CD4-positive, alpha-beta T cell (primary cell): ENCODE data around the gene PDK2. TPM values are rescaled to one million over a fixed set of nuclear protein-coding genes. Genes with fewer than 3 reads are reported as not detected.

Source experiments
- ATAC-seq: fragments of 200-7000 bp; cut with Tn5 transposase; one replicate; pipeline ENCODE4 v1.10.0; 2022; ENCODE audit warnings: mild to moderate bottlenecking; ENCODE audit not compliant: poor library complexity
- CTCF ChIA-PET: fragments of 350-600 bp; sonication (Branson Sonifier 250); formaldehyde crosslinking; loops from one replicate; lab custom pipeline; 2021; ENCODE audit warnings: antibody characterized with exemption, inconsistent platforms; lab: Charles Lee
- POLR2A ChIA-PET: fragments of 350-600 bp; sonication (Branson Sonifier 250); formaldehyde crosslinking; loops from one replicate; lab custom pipeline; 2021; ENCODE audit warnings: antibody characterized with exemption, inconsistent platforms; lab: Charles Lee
- DNase-seq, 14 experiments: peaks; one replicate each; pipeline ENCODE4 v3.0.0-alpha.2; 2013 to 2020; ENCODE audit warnings: mixed read lengths in 2 of 14
- H3K27ac ChIP-seq, 2 donors: one replicate each; pipeline versions ENCODE4 v1.5.1 to v1.7.0; 2013; ENCODE audit warnings: low read length in 2 of 2, low read depth in 1 of 2, mild to moderate bottlenecking in 1 of 2
- H3K27me3 ChIP-seq, 2 experiments: 1 replicate in 1 of 2; 2 replicates in 1 of 2; pipeline versions ENCODE4 v1.6.1 to v1.7.0; 2013; ENCODE audit warnings: low read length in 2 of 2, control low read depth in 1 of 2, mild to moderate bottlenecking in 1 of 2, moderate library complexity in 1 of 2; ENCODE audit not compliant: insufficient read depth in 2 of 2, control insufficient read depth in 1 of 2
- H3K36me3 ChIP-seq: one replicate; pipeline ENCODE4 v1.6.1; 2013; ENCODE audit warnings: low read length, control low read depth; ENCODE audit not compliant: insufficient read depth
- H3K4me1 ChIP-seq: one replicate; pipeline ENCODE4 v1.6.1; 2013; ENCODE audit warnings: low read length, control low read depth; ENCODE audit not compliant: insufficient read depth
- H3K4me3 ChIP-seq: one replicate; pipeline ENCODE4 v1.5.1; 2013; ENCODE audit warnings: mild to moderate bottlenecking, low read length, moderate library complexity
- H3K9me3 ChIP-seq, 2 experiments: 1 replicate in 1 of 2; 2 replicates in 1 of 2; pipeline versions ENCODE4 v1.6.1 to v1.7.0; 2013; ENCODE audit warnings: low read length in 2 of 2, mild to moderate bottlenecking in 2 of 2, control low read depth in 1 of 2, moderate library complexity in 1 of 2; ENCODE audit not compliant: control insufficient read depth in 1 of 2, insufficient read depth in 1 of 2
- H3K27ac Mint-ChIP-seq: one replicate; pipeline ENCODE4 v1.8.0; 2020; ENCODE audit warnings: mixed read lengths
- H3K27me3 Mint-ChIP-seq: one replicate; pipeline ENCODE4 v1.8.0; 2021; ENCODE audit warnings: mixed read lengths
- H3K36me3 Mint-ChIP-seq: one replicate; pipeline ENCODE4 v1.8.0; 2021; ENCODE audit warnings: low read depth, mixed read lengths
- H3K4me1 Mint-ChIP-seq: one replicate; pipeline ENCODE4 v1.8.0; 2021; ENCODE audit warnings: low read depth, mixed read lengths
- H3K4me3 Mint-ChIP-seq: one replicate; pipeline ENCODE4 v1.8.0; 2020; ENCODE audit warnings: mild to moderate bottlenecking, mixed read lengths
- H3K9me3 Mint-ChIP-seq: one replicate; pipeline ENCODE4 v1.8.0; 2020; ENCODE audit warnings: mixed read lengths
- intact Hi-C, 2 experiments: fragments of 100-400 bp; cut with DNase I in 1 of 2; cut with micrococcal nuclease in 1 of 2; formaldehyde crosslinking; loops; one replicate each; pipeline versions ENCODE4 v1.15.1 to v1.9.0; 2023 to 2025; cut with DNase I, micrococcal nuclease
- total RNA-seq, 174 experiments: library from RNA in 2 of 174; stranded (reverse) in 2 of 174; gene quantifications; one replicate each; pipeline ENCODE4 v1.2.3 and lab custom pipeline; 2021 to 2026
- TF ChIP-seq, protein P1 (sequence below): fragments of 200-600 bp; IDR thresholded peaks from one replicate; pipeline ENCODE4 v1.8.0; 2022; ENCODE audit warnings: antibody characterized with exemption, mild to moderate bottlenecking

The PDK2 gene
- total RNA-seq, 2 experiments from 2014 or later: 8.7 to 10.1 TPM

DNA sequence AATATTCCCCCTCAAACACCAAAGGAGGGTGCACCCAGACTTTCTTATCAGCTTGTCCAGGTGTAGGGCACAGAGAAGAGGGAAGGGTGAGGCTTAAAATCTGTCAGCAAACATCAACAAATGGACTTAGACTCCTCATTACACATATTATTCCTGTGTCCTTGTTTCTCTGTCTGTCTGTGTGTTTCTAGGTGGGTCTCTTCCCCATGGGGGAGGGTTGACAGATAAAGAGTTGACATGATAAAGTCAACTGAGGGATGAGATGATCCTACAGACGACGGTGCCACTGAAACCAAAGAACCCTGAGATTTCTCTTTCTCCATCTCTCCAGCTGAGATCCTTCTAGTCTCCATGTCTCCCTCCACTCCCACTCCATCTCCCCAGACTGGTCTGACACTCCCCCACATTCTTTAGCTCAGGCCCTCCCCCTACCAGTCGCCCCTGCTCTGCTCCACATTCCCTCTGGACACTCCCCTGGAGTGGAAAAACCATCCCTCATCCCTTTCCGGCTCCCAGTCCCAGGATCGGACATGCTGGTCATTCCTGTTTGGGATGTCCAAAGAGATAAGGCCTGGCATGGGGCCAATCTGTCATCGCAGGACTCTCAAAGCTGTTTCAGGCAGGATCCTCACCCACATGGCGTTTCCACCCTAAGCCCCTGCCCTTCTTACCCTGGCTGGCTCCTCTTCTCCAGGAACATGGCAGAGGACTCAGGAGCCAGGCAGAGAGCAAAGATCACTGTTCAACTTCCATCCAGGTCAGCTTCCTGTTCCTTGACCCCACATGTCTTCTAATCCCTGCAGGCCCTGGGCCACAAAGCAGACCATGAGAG, 42.1 kb upstream of the PDK2 start:
- intact Hi-C loops: no loop called here
- ATAC-seq: no peak
- POLR2A ChIA-PET: no interaction called here
- H3K4me1 ChIP-seq: peaks cover 27% of the 10 kb centered on the region
- no peaks in the 10 kb centered on the region for H3K9me3 ChIP-seq
- Mint-ChIP-seq H3K4me1 (peaks cover 24% of the 10 kb centered on the region), H3K27me3 (peaks cover 2% of the 10 kb centered on the region), H3K27ac (no peak overlapping the region), H3K36me3 (peaks cover 6% of the 10 kb centered on the region), H3K9me3 (no peaks in the 10 kb centered on the region), H3K4me3 (peak overlapping the region; percentile 92)
- H3K27ac ChIP-seq: no peak overlapping the region
- TF ChIP-seq, protein P1, sequence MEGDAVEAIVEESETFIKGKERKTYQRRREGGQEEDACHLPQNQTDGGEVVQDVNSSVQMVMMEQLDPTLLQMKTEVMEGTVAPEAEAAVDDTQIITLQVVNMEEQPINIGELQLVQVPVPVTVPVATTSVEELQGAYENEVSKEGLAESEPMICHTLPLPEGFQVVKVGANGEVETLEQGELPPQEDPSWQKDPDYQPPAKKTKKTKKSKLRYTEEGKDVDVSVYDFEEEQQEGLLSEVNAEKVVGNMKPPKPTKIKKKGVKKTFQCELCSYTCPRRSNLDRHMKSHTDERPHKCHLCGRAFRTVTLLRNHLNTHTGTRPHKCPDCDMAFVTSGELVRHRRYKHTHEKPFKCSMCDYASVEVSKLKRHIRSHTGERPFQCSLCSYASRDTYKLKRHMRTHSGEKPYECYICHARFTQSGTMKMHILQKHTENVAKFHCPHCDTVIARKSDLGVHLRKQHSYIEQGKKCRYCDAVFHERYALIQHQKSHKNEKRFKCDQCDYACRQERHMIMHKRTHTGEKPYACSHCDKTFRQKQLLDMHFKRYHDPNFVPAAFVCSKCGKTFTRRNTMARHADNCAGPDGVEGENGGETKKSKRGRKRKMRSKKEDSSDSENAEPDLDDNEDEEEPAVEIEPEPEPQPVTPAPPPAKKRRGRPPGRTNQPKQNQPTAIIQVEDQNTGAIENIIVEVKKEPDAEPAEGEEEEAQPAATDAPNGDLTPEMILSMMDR: no peak
- DNase-seq: no peak
- CTCF ChIA-PET: interaction anchor here (1.4 to 2.9 kb wide), 2 partner anchors 34 to 41 kb away, joined by 5 to 6 read pairs; no protein-coding TSS in a partner anchor
- no peaks in the 10 kb centered on the region for H3K36me3 ChIP-seq
- H3K4me3 ChIP-seq: no peak overlapping the region
- no peaks in the 10 kb centered on the region for H3K27me3 ChIP-seq

DNA sequence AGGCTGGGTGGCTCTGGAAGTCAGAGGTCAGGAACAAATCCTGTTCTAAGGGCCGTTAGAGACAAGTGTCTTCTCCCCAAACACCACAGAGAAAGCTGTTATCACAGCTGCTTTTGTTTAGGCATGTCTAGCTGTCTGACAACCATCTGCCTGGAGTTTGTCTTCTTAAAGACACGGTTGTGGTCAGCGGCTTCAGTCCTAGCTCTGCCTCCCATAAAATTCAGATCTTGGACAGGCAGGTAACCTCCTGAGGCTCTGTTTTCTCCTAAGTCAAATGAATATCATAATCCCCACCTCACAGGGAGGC, 41.5 kb upstream of the PDK2 start:
- peaks cover 6% of the 10 kb centered on the region for H3K36me3 Mint-ChIP-seq
- no peaks in the 10 kb centered on the region for H3K36me3 ChIP-seq
- no peaks in the 10 kb centered on the region for H3K27me3 Mint-ChIP-seq
- no peaks in the 10 kb centered on the region for H3K9me3 Mint-ChIP-seq
- H3K4me1 Mint-ChIP-seq: peaks cover 28% of the 10 kb centered on the region
- H3K27me3 ChIP-seq: no peaks in the 10 kb centered on the region
- no peak overlapping the region for H3K4me3 ChIP-seq
- DNase-seq (no peak), ATAC-seq (no peak)
- ChIA-PET POLR2A (no interaction called here), CTCF (interaction anchor here (1.4 to 2.9 kb wide), 2 partner anchors 34 to 40 kb away, joined by 5 to 6 read pairs; no protein-coding TSS in a partner anchor)
- peak overlapping the region; percentile 92 for H3K4me3 Mint-ChIP-seq
- H3K27ac ChIP-seq: no peak overlapping the region
- no peaks in the 10 kb centered on the region for H3K9me3 ChIP-seq
- no peak overlapping the region for H3K27ac Mint-ChIP-seq
- TF ChIP-seq, protein P1: no peak
- intact Hi-C loops: no loop called here
- H3K4me1 ChIP-seq: peaks cover 27% of the 10 kb centered on the region

DNA sequence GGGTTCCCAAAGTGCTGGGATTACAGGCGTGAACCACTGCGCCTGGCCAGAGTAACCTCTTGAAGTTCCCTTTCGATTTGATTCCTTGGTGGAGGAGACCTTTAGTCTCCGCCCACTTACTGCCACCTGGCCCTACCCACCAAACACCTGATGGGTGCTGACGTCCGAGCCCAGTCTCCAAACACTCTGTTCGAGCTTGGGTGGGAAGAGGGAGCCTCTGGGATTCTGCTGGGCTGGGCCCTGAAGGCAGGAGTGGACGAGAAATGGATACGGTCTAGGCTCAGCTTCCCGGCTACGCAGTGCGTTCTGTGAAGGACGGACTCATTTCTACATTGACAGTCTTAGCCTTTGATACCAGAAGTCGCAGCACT, 40.1 kb upstream of the PDK2 start:
- Mint-ChIP-seq H3K27ac (peak overlapping the region; percentile 62), H3K9me3 (no peaks in the 10 kb centered on the region), H3K27me3 (no peaks in the 10 kb centered on the region), H3K4me3 (peak overlapping the region; percentile 92), H3K36me3 (peaks cover 6% of the 10 kb centered on the region), H3K4me1 (peaks cover 30% of the 10 kb centered on the region)
- Histone ChIP-seq H3K27me3 (no peaks in the 10 kb centered on the region), H3K9me3 (no peaks in the 10 kb centered on the region), H3K27ac (peak overlapping the region; percentile 21 to 23), H3K4me1 (peaks cover 27% of the 10 kb centered on the region), H3K4me3 (peak overlapping the region; percentile 78), H3K36me3 (no peaks in the 10 kb centered on the region)
- TF ChIP-seq, protein P1: no peak
- DNase-seq (peak in 8 of 14 experiments; percentile 3 to 59 (median 28)), ATAC-seq (peak; percentile 20)
- POLR2A ChIA-PET: interaction anchor here (1.9 kb wide), 1 partner anchor 267 kb away, joined by 4 read pairs; the partner anchor contains the start of gene KAT7
- CTCF ChIA-PET: interaction anchor here (1.6 to 3.7 kb wide), 4 partner anchors 33 to 175 kb away, joined by 3 to 17 read pairs (median 7); partner anchors contain the start of gene PDK2
- intact Hi-C loops: loop anchor here in 1 of 2 experiments (5.0 kb wide), 1 partner anchor 37 kb away; no protein-coding TSS in a partner anchor
